OCI-LY1 (cell line): ENCODE data around the gene GPR171.

Source experiments
- CTCF ChIP-seq: fragments of 200-600 bp; sonication (generic), shearing (Covaris generic); IDR thresholded peaks from 2 replicates; pipeline ENCODE4 v1.5.1; 2017; ENCODE audit warnings: mild to moderate bottlenecking, antibody characterized with exemption, low read length, moderate library complexity, mixed read lengths
- EZH2 ChIP-seq: fragments of 200-600 bp; sonication (generic), shearing (Covaris generic); IDR thresholded peaks from 2 replicates; pipeline ENCODE4 v1.8.0; 2017; ENCODE audit warnings: borderline replicate concordance, mixed run types, mild to moderate bottlenecking, antibody characterized with exemption, low read length, moderate library complexity, mixed read lengths

GRCh38 chr3:151154566-151154965 is 48.5 kb downstream of the GPR171 start:
- TF ChIP-seq CTCF = no peak
- no peak for TF ChIP-seq EZH2
